GM20000 (cell line): ENCODE data around the gene PARD3.

Source experiments
- DNase-seq: peaks from one replicate; pipeline ENCODE4 v3.0.0; 2012; ENCODE audit warnings: low spot score
- CTCF ChIP-seq: IDR thresholded peaks from 2 replicates; pipeline ENCODE4 v1.5.1; 2012; ENCODE audit warnings: mild to moderate bottlenecking, control low read depth; ENCODE audit errors: extremely low read depth, missing control alignments

PARD3 gene

GRCh38 chr10:34489411-34489810 is 325.7 kb downstream of the PARD3 start:
- no peak for TF ChIP-seq CTCF
- no peak for DNase-seq

GRCh38 chr10:34488476-34489130 is 326.5 kb downstream of the PARD3 start:
- no peak for DNase-seq
- no peak for TF ChIP-seq CTCF

- no peak for DNase-seq
- TF ChIP-seq CTCF = no peak
These were observed 329.1 kb downstream of the PARD3 start for GRCh38 chr10:34486008-34486407.

- no peak for TF ChIP-seq CTCF
- DNase-seq = no peak
These were observed 330.9 kb downstream of the PARD3 start for GRCh38 chr10:34484164-34484563.

- no peak for DNase-seq
- TF ChIP-seq CTCF = no peak
These were observed 334.8 kb downstream of the PARD3 start for GRCh38 chr10:34480345-34480744.

GRCh38 chr10:34479520-34480179 is 335.4 kb downstream of the PARD3 start:
- no peak for TF ChIP-seq CTCF
- DNase-seq = no peak

- no peak for DNase-seq
- no peak for TF ChIP-seq CTCF
These were observed 337.8 kb downstream of the PARD3 start for GRCh38 chr10:34477249-34477648.
